ENCODE results near the gene ANKRD63.

GRCh38 chr15:40265875-40266274 is 17.0 kb downstream of the ANKRD63 start:
- TF ChIP-seq POLR2A (IDR thresholded peaks at IDR 0.05) (no peak), CTCF (IDR thresholded peaks at IDR 0.05 in 8 of 11, conservative IDR thresholded peaks at IDR 0.05 in 3 of 11) (no peak)
